ENCODE data around the gene TULP4.

- TF ChIP-seq ZFP3 (CRISPR knock-in tag; IDR thresholded peaks at IDR 0.05) (no peak), ESRRG (CRISPR knock-in tag; IDR thresholded peaks at IDR 0.05) (no peak), BACH2 (CRISPR knock-in tag; IDR thresholded peaks at IDR 0.05; ENCODE audit: borderline replicate concordance) (no peak), OSR1 (CRISPR knock-in tag; IDR thresholded peaks at IDR 0.05) (no peak), PATZ1 (CRISPR knock-in tag; IDR thresholded peaks at IDR 0.05; ENCODE audit: borderline replicate concordance) (no peak), ARNTL (CRISPR knock-in tag; IDR thresholded peaks at IDR 0.05; ENCODE audit: borderline replicate concordance, low read depth) (no peak), CSRNP3 (CRISPR knock-in tag; IDR thresholded peaks at IDR 0.05) (no peak), SNAI2 (CRISPR knock-in tag; IDR thresholded peaks at IDR 0.05) (no peak), ZNF70 (CRISPR knock-in tag; IDR thresholded peaks at IDR 0.05) (no peak), CREB5 (CRISPR knock-in tag; IDR thresholded peaks at IDR 0.05; ENCODE audit: low read depth) (no peak), CSDC2 (CRISPR knock-in tag; IDR thresholded peaks at IDR 0.05) (no peak)
Measured at GRCh38 chr6:158414851-158415262, 102.6 kb downstream of the TULP4 start.

Measured in SK-N-SH treated with all-trans-retinoic acid at 6 μM for 48 hours (cell line).